WERI-Rb-1 (cell line): ENCODE results near the gene PLXDC2.

ENCODE experiments used
- DNase-seq: peaks from one replicate; pipeline ENCODE4 v3.0.0-alpha.2; 2020
- H3K27ac ChIP-seq: fragments of 250-450 bp; sonication (Bioruptor Pico); 2 replicates; pipeline ENCODE4 v1.5.1; 2020; ENCODE audit warnings: mild to moderate bottlenecking, moderate library complexity
- H3K27me3 ChIP-seq: fragments of 250-450 bp; sonication (Bioruptor Pico); 2 replicates; pipeline ENCODE4 v1.5.1; 2021; ENCODE audit warnings: mild to moderate bottlenecking, low read depth, moderate library complexity; ENCODE audit not compliant: insufficient read depth, severe bottlenecking
- H3K36me3 ChIP-seq: fragments of 250-450 bp; sonication (Bioruptor Pico); 2 replicates; pipeline ENCODE4 v1.5.1; 2020; ENCODE audit warnings: mild to moderate bottlenecking, moderate library complexity
- H3K4me3 ChIP-seq: 2 replicates; pipeline ENCODE4 v1.5.1; 2011; ENCODE audit warnings: low read depth, mild to moderate bottlenecking, control low read depth, low read length
- H3K9me3 ChIP-seq: fragments of 250-450 bp; sonication (Bioruptor Pico); 2 replicates; pipeline ENCODE4 v1.5.1; 2021; ENCODE audit warnings: mild to moderate bottlenecking, moderate library complexity; ENCODE audit not compliant: severe bottlenecking
- TF ChIP-seq, protein P1 (sequence below): IDR thresholded peaks from 2 replicates; pipeline ENCODE4 v1.5.1; 2011; ENCODE audit warnings: low read depth, mild to moderate bottlenecking, control low read depth, inconsistent platforms, low read length

Gene PLXDC2

DNA sequence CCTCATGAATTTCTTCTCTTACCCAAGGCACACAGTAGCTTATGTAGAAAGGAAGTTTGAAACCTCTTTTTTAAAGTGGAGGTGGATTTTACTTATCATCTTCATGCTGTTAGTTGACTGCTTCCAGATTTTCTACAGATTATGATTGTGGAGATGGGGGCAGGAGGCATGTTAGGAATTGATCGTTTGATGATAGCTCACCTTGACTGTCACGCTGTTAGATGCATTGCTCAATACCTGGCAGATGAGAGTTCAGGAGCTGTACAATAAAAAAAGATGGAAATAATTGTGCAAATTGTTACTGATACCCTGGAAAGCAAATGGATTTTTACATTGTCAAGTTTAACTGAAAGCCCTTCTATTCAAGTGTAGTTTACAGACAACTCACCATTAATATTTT lies 340.3 kb downstream of the PLXDC2 start:
- Histone ChIP-seq H3K27ac (no peak overlapping the region), H3K4me3 (no peak overlapping the region), H3K36me3 (no peaks in the 10 kb centered on the region), H3K27me3 (no peaks in the 10 kb centered on the region), H3K9me3 (no peaks in the 10 kb centered on the region)
- TF ChIP-seq, protein P1, sequence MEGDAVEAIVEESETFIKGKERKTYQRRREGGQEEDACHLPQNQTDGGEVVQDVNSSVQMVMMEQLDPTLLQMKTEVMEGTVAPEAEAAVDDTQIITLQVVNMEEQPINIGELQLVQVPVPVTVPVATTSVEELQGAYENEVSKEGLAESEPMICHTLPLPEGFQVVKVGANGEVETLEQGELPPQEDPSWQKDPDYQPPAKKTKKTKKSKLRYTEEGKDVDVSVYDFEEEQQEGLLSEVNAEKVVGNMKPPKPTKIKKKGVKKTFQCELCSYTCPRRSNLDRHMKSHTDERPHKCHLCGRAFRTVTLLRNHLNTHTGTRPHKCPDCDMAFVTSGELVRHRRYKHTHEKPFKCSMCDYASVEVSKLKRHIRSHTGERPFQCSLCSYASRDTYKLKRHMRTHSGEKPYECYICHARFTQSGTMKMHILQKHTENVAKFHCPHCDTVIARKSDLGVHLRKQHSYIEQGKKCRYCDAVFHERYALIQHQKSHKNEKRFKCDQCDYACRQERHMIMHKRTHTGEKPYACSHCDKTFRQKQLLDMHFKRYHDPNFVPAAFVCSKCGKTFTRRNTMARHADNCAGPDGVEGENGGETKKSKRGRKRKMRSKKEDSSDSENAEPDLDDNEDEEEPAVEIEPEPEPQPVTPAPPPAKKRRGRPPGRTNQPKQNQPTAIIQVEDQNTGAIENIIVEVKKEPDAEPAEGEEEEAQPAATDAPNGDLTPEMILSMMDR, result no peak
- no peak for DNase-seq

DNA sequence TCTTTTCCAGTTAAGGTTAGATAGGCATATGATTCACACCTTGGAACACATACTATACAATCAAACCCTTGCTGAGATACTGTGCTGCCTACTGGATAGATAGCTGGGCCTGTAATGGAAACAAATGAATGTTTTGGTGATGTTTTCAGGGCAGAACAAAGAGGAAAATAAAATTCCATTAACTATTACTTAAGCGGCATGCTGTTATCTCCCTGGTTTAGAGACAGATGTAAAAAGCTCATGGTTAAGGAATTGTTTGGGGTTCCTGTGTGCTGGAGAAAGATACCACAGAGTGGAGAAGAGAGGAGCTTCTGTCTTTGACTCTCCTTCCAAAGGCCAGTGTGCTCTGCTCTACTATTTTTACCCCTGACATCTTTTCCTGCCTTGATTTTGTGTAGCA lies 341.1 kb downstream of the PLXDC2 start:
- Histone ChIP-seq H3K27ac (no peak overlapping the region), H3K9me3 (no peaks in the 10 kb centered on the region), H3K4me3 (no peak overlapping the region), H3K36me3 (no peaks in the 10 kb centered on the region), H3K27me3 (no peaks in the 10 kb centered on the region)
- no peak for DNase-seq
- TF ChIP-seq, protein P1, result no peak

DNA sequence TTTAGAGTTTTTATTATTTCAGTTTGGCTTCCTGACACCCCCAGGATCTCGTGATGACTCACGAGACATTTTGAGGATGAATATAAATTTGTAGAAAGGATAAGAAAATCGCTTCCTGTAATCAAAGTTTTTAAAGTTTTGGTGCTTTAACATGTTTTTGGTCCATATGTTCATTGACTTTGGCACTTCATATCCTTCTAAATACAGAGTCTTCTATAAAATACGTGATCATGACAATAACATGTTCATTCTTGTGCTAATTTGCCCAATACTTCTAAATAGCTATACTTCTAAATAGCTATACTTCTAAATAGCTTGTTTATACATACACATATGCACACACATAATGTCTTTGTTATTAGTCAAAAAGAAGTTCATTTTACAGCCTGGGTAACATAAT lies 341.9 kb downstream of the PLXDC2 start:
- DNase-seq, result no peak
- no peaks in the 10 kb centered on the region for H3K9me3 ChIP-seq

DNA sequence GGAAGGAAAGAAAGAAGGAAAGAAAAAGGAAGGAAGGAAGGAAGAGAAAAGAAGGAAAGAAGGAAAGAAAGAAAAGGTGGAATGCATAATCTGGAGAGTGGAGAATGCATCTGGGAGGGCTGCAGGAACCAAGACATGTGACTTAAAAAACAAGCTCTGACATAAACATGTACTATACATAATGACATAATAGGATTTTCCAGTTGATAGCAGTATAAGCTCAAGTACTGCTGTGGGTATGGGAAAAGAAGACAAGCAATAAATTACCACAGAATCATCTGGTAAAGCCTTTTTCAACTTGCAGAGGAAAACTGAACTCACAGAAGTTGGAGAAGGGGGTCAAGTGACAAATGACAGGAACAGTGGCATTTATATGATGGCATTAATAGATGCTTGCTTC lies 345.9 kb downstream of the PLXDC2 start:
- no peak overlapping the region for H3K4me3 ChIP-seq
- H3K27ac ChIP-seq, result no peak overlapping the region
- no peak for DNase-seq
- TF ChIP-seq, protein P1, result no peak
- H3K36me3 ChIP-seq, result no peaks in the 10 kb centered on the region
- H3K9me3 ChIP-seq, result no peaks in the 10 kb centered on the region
- no peaks in the 10 kb centered on the region for H3K27me3 ChIP-seq

More for the DNA sequence above, 341.9 kb downstream of the PLXDC2 start:
- Histone ChIP-seq H3K4me3 (no peak overlapping the region), H3K27me3 (no peaks in the 10 kb centered on the region), H3K27ac (no peak overlapping the region), H3K36me3 (no peaks in the 10 kb centered on the region)
- TF ChIP-seq, protein P1, result no peak

DNA sequence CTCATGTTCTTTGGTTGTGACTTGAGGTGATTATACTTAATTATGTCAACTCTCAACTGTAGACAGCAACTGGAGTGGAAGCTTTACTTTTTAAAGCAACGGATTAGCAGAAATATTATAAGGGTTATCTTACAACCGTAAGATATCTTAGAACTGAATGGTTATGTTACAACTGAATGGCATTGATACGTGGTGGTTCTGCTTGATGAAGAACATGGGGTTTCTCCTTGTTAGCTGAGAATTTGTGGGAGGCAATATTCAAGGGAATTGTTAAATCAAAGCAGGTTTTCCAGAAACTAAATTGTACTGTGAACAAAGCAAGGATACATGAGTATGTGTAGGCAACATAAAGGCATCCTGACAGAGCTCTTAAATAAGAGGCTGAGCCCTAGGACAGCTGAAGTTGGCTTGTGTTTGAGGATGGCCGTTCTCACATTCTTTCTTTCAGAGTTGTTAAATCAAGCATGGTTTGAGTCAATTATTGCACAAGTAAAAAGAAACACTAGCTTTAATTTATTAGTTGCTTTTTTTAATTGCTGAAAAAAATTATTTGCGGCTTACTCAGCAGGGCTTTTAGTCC lies 350.0 kb downstream of the PLXDC2 start:
- H3K27me3 ChIP-seq, result no peaks in the 10 kb centered on the region
- no peaks in the 10 kb centered on the region for H3K9me3 ChIP-seq
- no peaks in the 10 kb centered on the region for H3K36me3 ChIP-seq
- TF ChIP-seq, protein P1, result no peak
- H3K27ac ChIP-seq, result no peak overlapping the region
- DNase-seq, result no peak
- H3K4me3 ChIP-seq, result no peak overlapping the region

DNA sequence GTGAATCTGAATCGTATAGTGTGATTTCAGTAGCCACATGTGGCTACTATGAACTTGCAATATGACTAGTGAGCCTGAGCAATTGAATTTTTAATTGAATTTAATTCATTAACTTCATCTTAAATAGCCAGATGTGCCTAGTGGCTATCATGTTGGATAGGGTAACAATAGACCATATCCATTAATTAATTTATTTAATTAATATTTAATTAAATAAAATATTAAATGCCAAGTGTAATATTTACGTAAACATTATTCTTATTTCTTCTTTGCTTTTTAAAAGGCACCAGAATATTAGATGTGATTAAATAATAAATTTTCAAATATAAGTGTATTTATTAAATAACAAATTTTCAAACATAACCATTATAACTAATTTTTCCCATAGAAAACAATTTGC lies 354.4 kb downstream of the PLXDC2 start:
- Histone ChIP-seq H3K36me3 (no peaks in the 10 kb centered on the region), H3K9me3 (no peaks in the 10 kb centered on the region), H3K4me3 (no peak overlapping the region), H3K27ac (no peak overlapping the region), H3K27me3 (no peaks in the 10 kb centered on the region)
- DNase-seq, result no peak
- TF ChIP-seq, protein P1, result no peak
